ENCODE data around the gene CDKAL1.

CDKAL1 gene

GRCh38 chr6:21279619-21280018, 745.4 kb downstream of the CDKAL1 start:
- DNase-seq = no peak

DNA sequence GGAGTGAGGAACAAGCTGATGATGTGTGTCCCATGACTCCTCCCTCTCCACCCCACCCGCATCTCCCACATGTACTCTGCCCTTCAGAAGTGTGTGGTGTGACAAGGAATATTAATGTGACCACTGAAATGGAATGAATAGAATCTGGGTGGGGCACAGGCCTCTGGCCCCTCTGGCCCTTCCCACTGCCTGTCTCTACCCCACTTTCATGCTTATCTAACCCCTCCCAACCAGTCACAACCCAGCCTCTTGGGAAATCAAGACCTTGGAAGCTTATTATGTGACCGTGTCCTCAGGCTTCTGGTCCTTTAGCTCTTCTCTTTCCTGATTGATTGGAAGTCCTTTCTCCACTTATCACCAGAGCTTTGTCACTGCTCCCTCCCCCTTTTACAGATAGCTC, 747.1 kb downstream of the CDKAL1 start:
- no peak for DNase-seq

Measured in GDM1 (cell line).